ENCODE results near the gene KCNQ1. TPM values are rescaled to one million over a fixed set of nuclear protein-coding genes. Genes with fewer than 3 reads are reported as not detected.

Gene KCNQ1
- total RNA-seq, 4 donors from 2014 or later, result 5.6 to 46.8 (median 24.6) TPM

DNA sequence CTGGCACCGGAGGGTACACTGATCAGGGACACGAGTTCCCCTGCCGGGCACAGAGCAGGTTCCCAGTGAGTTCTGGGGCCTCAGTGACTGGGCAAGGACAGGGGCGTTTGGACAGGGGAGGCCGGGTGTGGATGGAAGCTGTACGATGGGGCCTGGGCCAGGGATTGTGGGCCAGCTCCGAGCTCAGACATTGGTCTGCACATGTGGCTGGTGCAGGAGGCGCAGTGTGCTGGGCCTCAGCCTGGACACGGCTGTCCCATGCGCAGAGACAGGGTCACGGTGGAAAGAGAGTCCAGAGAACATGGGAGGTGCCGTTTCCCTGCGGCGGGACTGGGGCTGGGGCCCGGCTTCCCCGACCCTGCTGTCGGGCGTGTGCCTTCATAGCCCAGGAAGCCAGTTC is 380.0 kb downstream of the KCNQ1 start:
- WGBS, 2 donors (ENCODE audit: low coverage in 1 of 2), result 88% methylated on average over 18 of the region's 18 CpGs; no CpG with 5 or more reads in 1 of the 2 donors

DNA sequence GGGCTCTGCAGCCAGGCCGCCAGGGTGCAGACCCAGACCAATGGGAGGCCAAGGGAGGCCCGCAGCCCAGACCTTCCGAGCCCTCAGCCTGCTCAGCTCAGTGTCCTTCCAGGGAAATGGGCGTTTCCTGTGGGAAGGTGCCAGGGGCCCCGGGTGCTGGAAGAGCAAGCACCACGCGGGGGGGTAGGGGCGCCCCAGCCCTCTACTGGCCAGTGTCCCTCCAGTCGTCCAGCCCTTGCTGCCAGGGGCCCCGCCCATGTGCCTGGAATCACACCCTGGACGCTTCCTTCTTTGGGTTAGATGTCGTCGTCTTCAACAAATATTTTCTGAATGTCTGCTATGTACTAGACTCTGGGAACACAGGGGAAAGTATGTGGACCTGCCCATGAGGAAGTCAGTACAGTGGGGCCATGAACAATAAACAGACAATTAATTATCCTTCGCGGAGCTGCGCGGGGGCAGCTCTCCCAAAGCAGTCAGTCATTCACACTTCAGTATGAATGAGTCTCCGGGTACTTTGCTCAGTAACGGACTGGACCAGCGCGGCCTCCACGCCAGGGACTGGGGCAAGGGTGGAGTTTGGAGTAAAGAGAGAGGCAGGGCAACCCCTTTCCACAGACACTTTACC is 380.6 kb downstream of the KCNQ1 start:
- H3K4me1 ChIP-seq, result peaks cover 15 to 28% (median 21%) of the 10 kb centered on the region in 4 donors
- no peak for TF ChIP-seq POLR2A (IDR thresholded peaks at IDR 0.05)
- peak; percentile 41 to 56 (median 47) for TF ChIP-seq POLR2AphosphoS5 (IDR thresholded peaks at IDR 0.05)
- TF ChIP-seq CTCF (IDR thresholded peaks at IDR 0.05), result peak in 3 of 5 experiments; percentile 6 to 19 (median 12)
- no peak for TF ChIP-seq EP300 (IDR thresholded peaks at IDR 0.05; ENCODE audit: low read depth)
- intact Hi-C loops (cut with DNase I; ENCODE audit: low total_unique reads) (loop anchor here (5.0 kb wide), 1 partner anchor 62 kb away; the partner anchor contains the start of gene CDKN1C), in situ Hi-C loops (cut with MboI; ENCODE audit: low pct_ligation_motif_present in 1 of 4, low pct_unique_long_range_greater_than_20kb in 1 of 4, low sequenced_read_pairs in 3 of 4) (no loop called here)
- no peak overlapping the region for H3K4me3 ChIP-seq
- 56% methylated on average over 22 of the region's 22 CpGs; no CpG with 5 or more reads in 1 of the 2 donors for WGBS, 2 donors (ENCODE audit: low coverage in 1 of 2)
- H3K27me3 ChIP-seq, result no peaks in the 10 kb centered on the region
- no peaks in the 10 kb centered on the region for H3K36me3 ChIP-seq
- H3K9me3 ChIP-seq, result peaks cover 6% of the 10 kb centered on the region in 2 donors
- peak overlapping the region; percentile 76 to 95 (median 83) for H3K27ac ChIP-seq
- peak; percentile 76 for DNase-seq

More for the DNA sequence above, 380.0 kb downstream of the KCNQ1 start:
- DNase-seq, result no peak
- H3K27ac ChIP-seq, result peak overlapping the region; percentile 76 to 95 (median 83)
- H3K4me3 ChIP-seq, result no peak overlapping the region
- H3K4me1 ChIP-seq, result peaks cover 15 to 28% (median 21%) of the 10 kb centered on the region in 4 donors
- intact Hi-C loops (cut with DNase I; ENCODE audit: low total_unique reads) (loop anchor here (5.0 kb wide), 1 partner anchor 62 kb away; the partner anchor contains the start of gene CDKN1C), in situ Hi-C loops (cut with MboI; ENCODE audit: low pct_ligation_motif_present in 1 of 4, low pct_unique_long_range_greater_than_20kb in 1 of 4, low sequenced_read_pairs in 3 of 4) (no loop called here)
- H3K27me3 ChIP-seq, result no peaks in the 10 kb centered on the region
- peaks cover 6% of the 10 kb centered on the region in 2 donors for H3K9me3 ChIP-seq
- H3K36me3 ChIP-seq, result no peaks in the 10 kb centered on the region
- TF ChIP-seq CTCF (IDR thresholded peaks at IDR 0.05) (no peak), POLR2AphosphoS5 (IDR thresholded peaks at IDR 0.05) (no peak), EP300 (IDR thresholded peaks at IDR 0.05; ENCODE audit: low read depth) (no peak), POLR2A (IDR thresholded peaks at IDR 0.05) (no peak)

DNA sequence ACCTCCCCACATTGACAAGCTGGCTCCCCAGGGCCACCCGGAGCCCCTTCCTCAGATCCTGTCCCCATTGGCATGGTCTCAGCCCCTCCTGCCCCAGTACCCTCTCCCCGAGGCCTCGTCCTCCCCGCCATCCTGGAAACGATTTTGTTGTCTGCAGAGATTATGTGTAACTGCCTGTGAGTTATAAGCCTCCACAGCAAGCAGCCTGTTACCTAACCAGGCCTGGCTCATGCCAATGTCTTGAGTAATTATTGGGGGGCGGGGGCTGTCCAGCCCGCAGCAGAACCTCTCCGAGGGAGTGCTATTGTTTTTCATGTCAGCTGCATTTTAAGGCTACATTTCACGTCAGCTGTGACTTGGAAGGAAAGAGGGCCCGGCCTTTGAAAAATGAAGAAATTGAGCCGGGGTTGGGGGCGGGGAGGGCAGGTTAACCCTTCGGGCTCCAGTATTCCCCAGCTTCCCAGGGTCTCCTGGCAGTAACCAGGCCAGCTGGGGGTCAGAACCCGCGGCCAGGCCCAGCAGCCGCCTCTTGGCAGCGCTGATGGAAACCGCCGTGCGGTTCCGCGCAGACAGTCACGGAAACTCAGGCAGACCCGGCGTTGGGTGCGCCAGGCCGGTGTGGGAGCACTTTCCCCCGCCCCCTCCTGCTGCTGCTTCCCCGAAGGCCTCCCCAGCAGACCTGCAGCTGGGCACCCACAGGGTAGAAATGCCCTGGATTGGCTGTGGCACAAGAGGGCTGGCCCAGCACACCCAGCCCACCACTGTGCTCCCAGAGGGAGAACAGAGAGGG is 381.3 kb downstream of the KCNQ1 start:
- peak; percentile 63 for DNase-seq
- peaks cover 15 to 28% (median 21%) of the 10 kb centered on the region in 4 donors for H3K4me1 ChIP-seq
- H3K9me3 ChIP-seq, result peaks cover 6% of the 10 kb centered on the region in 2 donors
- TF ChIP-seq CTCF (IDR thresholded peaks at IDR 0.05) (no peak), POLR2AphosphoS5 (IDR thresholded peaks at IDR 0.05) (peak; percentile 14 to 53 (median 50)), POLR2A (IDR thresholded peaks at IDR 0.05) (no peak)
- in situ Hi-C loops (cut with MboI; ENCODE audit: low pct_ligation_motif_present in 1 of 4, low pct_unique_long_range_greater_than_20kb in 1 of 4, low sequenced_read_pairs in 3 of 4), result no loop called here
- peak overlapping the region; percentile 76 to 95 (median 83) for H3K27ac ChIP-seq
- intact Hi-C loops (cut with DNase I; ENCODE audit: low total_unique reads), result loop anchor here (5.0 kb wide), 1 partner anchor 61 kb away; the partner anchor contains the start of gene CDKN1C
- H3K36me3 ChIP-seq, result no peaks in the 10 kb centered on the region
- H3K27me3 ChIP-seq, result no peaks in the 10 kb centered on the region
- no peak overlapping the region for H3K4me3 ChIP-seq
- 56% methylated on average over 26 of the region's 29 CpGs; no CpG with 5 or more reads in 1 of the 2 donors for WGBS, 2 donors (ENCODE audit: low coverage in 1 of 2)

GRCh38 chr11:2826679-2827056 is 381.9 kb downstream of the KCNQ1 start:
- H3K4me1 ChIP-seq, result peaks cover 15 to 28% (median 21%) of the 10 kb centered on the region in 4 donors
- H3K36me3 ChIP-seq, result no peaks in the 10 kb centered on the region
- no peaks in the 10 kb centered on the region for H3K27me3 ChIP-seq
- TF ChIP-seq CTCF (IDR thresholded peaks at IDR 0.05) (no peak), POLR2A (IDR thresholded peaks at IDR 0.05) (no peak), POLR2AphosphoS5 (IDR thresholded peaks at IDR 0.05) (no peak), EP300 (IDR thresholded peaks at IDR 0.05; ENCODE audit: low read depth) (no peak)
- peaks cover 6% of the 10 kb centered on the region in 2 donors for H3K9me3 ChIP-seq
- H3K4me3 ChIP-seq, result no peak overlapping the region
- 71 to 76% methylated on average over 2 to 4 of the region's 4 CpGs for WGBS, 2 donors (ENCODE audit: low coverage in 1 of 2)
- in situ Hi-C loops (cut with MboI; ENCODE audit: low pct_ligation_motif_present in 1 of 4, low pct_unique_long_range_greater_than_20kb in 1 of 4, low sequenced_read_pairs in 3 of 4) (no loop called here), intact Hi-C loops (cut with DNase I; ENCODE audit: low total_unique reads) (loop anchor here (5.0 kb wide), 1 partner anchor 61 kb away; the partner anchor contains the start of gene CDKN1C)
- H3K27ac ChIP-seq, result peak overlapping the region; percentile 76 to 95 (median 83)
- no peak for DNase-seq
